ENCODE results near the gene CDH3. TPM values are rescaled to one million over a fixed set of nuclear protein-coding genes. Genes with fewer than 3 reads are reported as not detected.

The CDH3 gene
- total and polyA plus RNA-seq, 2 experiments from 2014 or later = 78.0 to 210 TPM

GRCh38 chr16:68643227-68643626, 1.9 kb upstream of the CDH3 start:
- no peaks in the 10 kb centered on the region for H3K9me2 ChIP-seq (ENCODE audit: insufficient read depth)
- TF ChIP-seq ZNF462 (CRISPR knock-in tag; IDR thresholded peaks at IDR 0.05) (no peak), ZNF114 (CRISPR knock-in tag; IDR thresholded peaks at IDR 0.05) (no peak), EZH2phosphoT487 (IDR thresholded peaks at IDR 0.05; ENCODE audit: unreplicated experiment) (no peak), ZNF331 (CRISPR knock-in tag; IDR thresholded peaks at IDR 0.05; ENCODE audit: low read depth) (no peak), STAT1 (IDR thresholded peaks at IDR 0.05; ENCODE audit: unreplicated experiment) (no peak), CREB1 (CRISPR knock-in tag; IDR thresholded peaks at IDR 0.05; ENCODE audit: low read depth) (no peak), CTCF (conservative IDR thresholded peaks at IDR 0.05; ENCODE audit: low read depth in 2 of 2) (no peak)
- H3K4me3 ChIP-seq = peak overlapping the region; percentile 98
- Mint-ChIP-seq H3K27ac (no peak overlapping the region), H3K4me1 (peaks cover 40% of the 10 kb centered on the region), H3K27me3 (ENCODE audit: insufficient read depth, low read depth, poor library complexity) (peaks cover 26% of the 10 kb centered on the region), H3K36me3 (ENCODE audit: low read depth) (peaks cover 4% of the 10 kb centered on the region; the same call in 2 of the 3 replicates), H3K4me3 (peak overlapping the region; percentile 52), H3K9me3 (peaks cover 2% of the 10 kb centered on the region; the same call in 2 of the 3 replicates)
- peaks cover 12% of the 10 kb centered on the region for H3F3A ChIP-seq (replicated peaks; ENCODE audit: low read depth)
- H3K4me1 ChIP-seq (ENCODE audit: insufficient read depth) = peaks cover 36% of the 10 kb centered on the region
- peak overlapping the region; percentile 3; the same call in 1 of the 2 replicates for H3K27ac ChIP-seq (ENCODE audit: low read depth)
- peak overlapping the region; percentile 97 for H3K4me2 ChIP-seq
- peaks cover 16% of the 10 kb centered on the region for H4K20me1 ChIP-seq (replicated peaks; ENCODE audit: insufficient read depth)
- H2AFZ ChIP-seq = peak overlapping the region; percentile 70; the same call in 1 of the 2 replicates
- H3K36me3 ChIP-seq (ENCODE audit: insufficient read depth) = no peaks in the 10 kb centered on the region; the same call in 1 of the 2 replicates
- peaks cover 15% of the 10 kb centered on the region for H3K27me3 ChIP-seq (ENCODE audit: insufficient read depth)
- DNase-seq (ENCODE audit: low spot score) = no peak
- H3K79me2 ChIP-seq (replicated peaks; ENCODE audit: insufficient read depth) = peaks cover 22% of the 10 kb centered on the region
- ATAC-seq = no peak

Data from GM23338 (cell line).